Right atrium auricular region (tissue), 2 donors: ENCODE results near the gene PRKD1. TPM values are rescaled to one million over a fixed set of nuclear protein-coding genes. Genes with fewer than 3 reads are reported as not detected.

Experiments
- DNase-seq: peaks from one replicate; pipeline ENCODE4 v3.0.0-alpha.2; 2019; ENCODE audit warnings: low spot score
- H3K27ac ChIP-seq, 2 donors: fragments of 200-600 bp; sonication (generic); 1 replicate in 1 of 2; 2 replicates in 1 of 2; pipeline ENCODE4 v1.5.1; 2016 to 2019
- H3K27me3 ChIP-seq, 2 donors: fragments of 200-600 bp; sonication (generic); one replicate each; pipeline versions ENCODE4 v1.5.1 to v1.6.0; 2017 to 2019
- H3K36me3 ChIP-seq: fragments of 200-600 bp; sonication (generic); one replicate; pipeline ENCODE4 v1.5.1; 2016
- H3K4me1 ChIP-seq, 2 donors: fragments of 200-600 bp; sonication (generic); one replicate each; pipeline versions ENCODE4 v1.5.1 to v1.6.0; 2017 to 2019
- H3K4me3 ChIP-seq, 2 donors: fragments of 200-600 bp; sonication (generic); 1 replicate in 1 of 2; 2 replicates in 1 of 2; pipeline ENCODE4 v1.5.1; 2017 to 2019; ENCODE audit warnings: mild to moderate bottlenecking in 1 of 2, moderate library complexity in 1 of 2
- H3K9me3 ChIP-seq, 2 donors: fragments of 200-600 bp; sonication (generic); one replicate each; pipeline ENCODE4 v1.5.1; 2019
- total RNA-seq, 2 donors: library from RNA; depleted of rRNA; stranded (reverse); fragments of >200 nt; gene quantifications; one replicate each; pipeline ENCODE4 v1.1.0, GENCODE V29; 2016
- TF ChIP-seq, protein P1 (sequence below), 2 donors: fragments of 200-600 bp; sonication (generic); IDR thresholded peaks; one replicate each; pipeline ENCODE4 v1.5.1; 2019; ENCODE audit warnings: antibody characterized with exemption in 2 of 2

PRKD1 gene
- total RNA-seq, 2 donors from 2014 or later, result 4.3 to 7.5 TPM

DNA sequence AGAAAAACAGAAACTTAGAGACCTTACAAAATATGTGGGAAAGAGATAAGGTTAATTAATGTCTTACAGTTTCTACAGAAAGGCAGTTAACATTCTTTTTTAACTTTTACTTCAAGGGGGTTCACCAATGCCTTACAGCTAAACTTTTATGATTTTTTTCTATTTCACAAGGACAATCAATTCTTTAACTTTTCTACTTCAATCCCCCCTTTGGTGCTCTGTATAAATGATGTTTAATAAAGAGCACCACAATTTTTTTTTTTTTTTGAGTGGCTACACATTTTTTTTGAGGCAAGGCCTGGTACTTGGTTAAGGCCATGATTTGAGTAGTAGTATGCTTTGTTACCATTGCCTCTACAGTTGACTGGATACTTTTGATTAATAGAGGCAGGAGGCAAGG lies 279.6 kb downstream of the PRKD1 start:
- no peaks in the 10 kb centered on the region for H3K4me1 ChIP-seq
- H3K4me3 ChIP-seq, result no peak overlapping the region
- H3K27me3 ChIP-seq, result no peaks in the 10 kb centered on the region
- H3K27ac ChIP-seq, result no peak overlapping the region
- TF ChIP-seq, protein P1, sequence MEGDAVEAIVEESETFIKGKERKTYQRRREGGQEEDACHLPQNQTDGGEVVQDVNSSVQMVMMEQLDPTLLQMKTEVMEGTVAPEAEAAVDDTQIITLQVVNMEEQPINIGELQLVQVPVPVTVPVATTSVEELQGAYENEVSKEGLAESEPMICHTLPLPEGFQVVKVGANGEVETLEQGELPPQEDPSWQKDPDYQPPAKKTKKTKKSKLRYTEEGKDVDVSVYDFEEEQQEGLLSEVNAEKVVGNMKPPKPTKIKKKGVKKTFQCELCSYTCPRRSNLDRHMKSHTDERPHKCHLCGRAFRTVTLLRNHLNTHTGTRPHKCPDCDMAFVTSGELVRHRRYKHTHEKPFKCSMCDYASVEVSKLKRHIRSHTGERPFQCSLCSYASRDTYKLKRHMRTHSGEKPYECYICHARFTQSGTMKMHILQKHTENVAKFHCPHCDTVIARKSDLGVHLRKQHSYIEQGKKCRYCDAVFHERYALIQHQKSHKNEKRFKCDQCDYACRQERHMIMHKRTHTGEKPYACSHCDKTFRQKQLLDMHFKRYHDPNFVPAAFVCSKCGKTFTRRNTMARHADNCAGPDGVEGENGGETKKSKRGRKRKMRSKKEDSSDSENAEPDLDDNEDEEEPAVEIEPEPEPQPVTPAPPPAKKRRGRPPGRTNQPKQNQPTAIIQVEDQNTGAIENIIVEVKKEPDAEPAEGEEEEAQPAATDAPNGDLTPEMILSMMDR (IDR thresholded peaks at IDR 0.05), result no peak
- DNase-seq, result no peak
- no peaks in the 10 kb centered on the region for H3K36me3 ChIP-seq
- H3K9me3 ChIP-seq, result peaks cover 11 to 24% of the 10 kb centered on the region in 2 donors

- no peak overlapping the region for H3K27ac ChIP-seq
- H3K4me3 ChIP-seq, result no peak overlapping the region
- no peaks in the 10 kb centered on the region for H3K27me3 ChIP-seq
- TF ChIP-seq, protein P1 (IDR thresholded peaks at IDR 0.05), result no peak
- peaks cover 11 to 24% of the 10 kb centered on the region in 2 donors for H3K9me3 ChIP-seq
- DNase-seq, result no peak
- no peaks in the 10 kb centered on the region for H3K4me1 ChIP-seq
- H3K36me3 ChIP-seq, result no peaks in the 10 kb centered on the region
These were observed 282.5 kb downstream of the PRKD1 start for GRCh38 chr14:29645117-29645516.

- H3K36me3 ChIP-seq, result no peaks in the 10 kb centered on the region
- peaks cover 11 to 13% of the 10 kb centered on the region in 2 donors for H3K9me3 ChIP-seq
- no peak for DNase-seq
- no peaks in the 10 kb centered on the region for H3K27me3 ChIP-seq
- H3K27ac ChIP-seq, result no peak overlapping the region
- TF ChIP-seq, protein P1 (IDR thresholded peaks at IDR 0.05), result no peak
- H3K4me1 ChIP-seq, result no peaks in the 10 kb centered on the region
- H3K4me3 ChIP-seq, result no peak overlapping the region
These were observed 284.0 kb downstream of the PRKD1 start for GRCh38 chr14:29643433-29644211.

GRCh38 chr14:29637411-29637810 lies 290.2 kb downstream of the PRKD1 start:
- TF ChIP-seq, protein P1 (IDR thresholded peaks at IDR 0.05), result no peak
- Histone ChIP-seq H3K27ac (no peak overlapping the region), H3K36me3 (no peaks in the 10 kb centered on the region), H3K27me3 (no peaks in the 10 kb centered on the region), H3K9me3 (no peaks in the 10 kb centered on the region), H3K4me1 (peaks cover 0 to 11% of the 10 kb centered on the region in 2 donors), H3K4me3 (no peak overlapping the region)
- DNase-seq, result peak; percentile 78

DNA sequence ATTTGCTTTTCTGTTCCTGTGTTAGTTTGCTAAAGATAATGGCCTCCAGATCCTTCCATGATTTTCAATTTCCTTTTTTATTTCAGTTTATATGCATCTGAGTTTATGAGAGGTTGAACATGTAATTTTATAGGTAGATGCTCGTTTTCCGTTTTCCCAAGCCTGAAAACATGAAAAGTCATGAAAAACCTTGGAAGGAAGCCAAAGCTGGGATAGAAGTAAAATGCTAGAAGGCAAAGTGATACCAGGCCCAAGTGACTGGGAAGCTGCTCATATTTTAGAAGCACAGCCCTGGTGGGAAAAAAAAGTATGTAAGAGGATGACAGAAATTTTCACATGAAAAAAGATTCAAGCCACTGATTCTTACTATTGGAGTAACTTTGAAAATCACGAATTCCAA lies 290.8 kb downstream of the PRKD1 start:
- H3K27ac ChIP-seq, result no peak overlapping the region

More for the DNA sequence above, 290.8 kb downstream of the PRKD1 start:
- TF ChIP-seq, protein P1 (IDR thresholded peaks at IDR 0.05), result no peak
- Histone ChIP-seq H3K4me1 (peaks cover 0 to 11% of the 10 kb centered on the region in 2 donors), H3K9me3 (no peaks in the 10 kb centered on the region), H3K27me3 (no peaks in the 10 kb centered on the region), H3K36me3 (no peaks in the 10 kb centered on the region), H3K4me3 (no peak overlapping the region)
- no peak for DNase-seq
